ENCODE measurements around the gene COA3.

DNA sequence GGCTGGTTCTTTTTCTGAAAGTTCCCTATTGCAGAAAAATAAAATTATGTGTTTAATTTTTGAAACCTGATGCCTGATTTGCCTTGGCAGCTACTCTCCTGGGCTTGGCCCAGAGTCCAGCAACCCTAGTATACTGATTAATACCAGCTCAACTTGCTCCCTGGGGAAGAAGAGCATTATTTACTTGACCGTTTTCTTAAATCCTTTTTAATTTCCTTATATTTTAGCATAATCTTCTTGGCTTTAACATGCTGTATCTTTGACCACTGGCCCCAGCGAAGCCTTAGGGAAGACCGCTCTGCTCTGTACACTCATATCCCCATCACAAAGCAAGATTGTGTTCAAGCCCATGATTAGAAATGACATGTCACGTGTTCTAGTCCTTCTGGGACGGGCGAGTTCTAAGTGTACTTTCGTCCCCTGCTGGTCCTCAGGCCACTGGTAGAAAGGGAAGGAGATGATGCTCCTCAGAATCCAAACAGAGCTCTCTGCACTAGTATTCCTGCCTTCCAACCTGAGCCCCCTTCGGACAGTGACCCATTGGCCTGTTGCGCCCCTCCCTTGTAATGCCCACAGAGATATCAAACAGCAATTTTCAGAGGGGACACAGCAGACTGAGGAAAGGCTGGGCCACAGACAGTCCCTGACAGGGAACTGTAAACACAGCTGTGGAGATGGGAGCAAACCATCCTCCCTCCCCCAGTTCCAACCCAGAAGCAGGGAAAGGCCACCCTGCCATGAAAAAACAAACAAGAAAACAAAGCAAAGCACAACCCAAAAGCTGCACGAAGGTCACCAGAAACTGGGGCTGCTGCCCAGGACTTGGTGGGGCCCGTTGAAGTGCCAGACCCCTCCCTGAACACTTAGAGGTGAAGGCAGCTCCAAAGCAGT is 49.4 kb downstream of the COA3 start:
- TF ChIP-seq, protein P1, sequence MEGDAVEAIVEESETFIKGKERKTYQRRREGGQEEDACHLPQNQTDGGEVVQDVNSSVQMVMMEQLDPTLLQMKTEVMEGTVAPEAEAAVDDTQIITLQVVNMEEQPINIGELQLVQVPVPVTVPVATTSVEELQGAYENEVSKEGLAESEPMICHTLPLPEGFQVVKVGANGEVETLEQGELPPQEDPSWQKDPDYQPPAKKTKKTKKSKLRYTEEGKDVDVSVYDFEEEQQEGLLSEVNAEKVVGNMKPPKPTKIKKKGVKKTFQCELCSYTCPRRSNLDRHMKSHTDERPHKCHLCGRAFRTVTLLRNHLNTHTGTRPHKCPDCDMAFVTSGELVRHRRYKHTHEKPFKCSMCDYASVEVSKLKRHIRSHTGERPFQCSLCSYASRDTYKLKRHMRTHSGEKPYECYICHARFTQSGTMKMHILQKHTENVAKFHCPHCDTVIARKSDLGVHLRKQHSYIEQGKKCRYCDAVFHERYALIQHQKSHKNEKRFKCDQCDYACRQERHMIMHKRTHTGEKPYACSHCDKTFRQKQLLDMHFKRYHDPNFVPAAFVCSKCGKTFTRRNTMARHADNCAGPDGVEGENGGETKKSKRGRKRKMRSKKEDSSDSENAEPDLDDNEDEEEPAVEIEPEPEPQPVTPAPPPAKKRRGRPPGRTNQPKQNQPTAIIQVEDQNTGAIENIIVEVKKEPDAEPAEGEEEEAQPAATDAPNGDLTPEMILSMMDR (IDR thresholded peaks at IDR 0.05): no peak
- TF ChIP-seq POLR2A (IDR thresholded peaks at IDR 0.05): no peak

Data from esophagus squamous epithelium (tissue), 4 donors.